HG02798 (cell line): Measurements from ENCODE around the gene TAP1.

ENCODE experiments used
- ATAC-seq: cut with Tn5 transposase; IDR thresholded peaks from one replicate; pipeline ENCODE4 v1.9.1; 2021; ENCODE audit warnings: mild to moderate bottlenecking; ENCODE audit not compliant: unreplicated experiment, poor library complexity

TAP1 gene

GRCh38 chr6:32865724-32866443 lies 12.4 kb upstream of the TAP1 start:
- no peak for ATAC-seq

- no peak for ATAC-seq
Observed at GRCh38 chr6:32862725-32863124, 9.2 kb upstream of the TAP1 start.

- no peak for ATAC-seq
Observed at GRCh38 chr6:32860674-32861073, 7.2 kb upstream of the TAP1 start.

- no peak for ATAC-seq
Observed at GRCh38 chr6:32858194-32858593, 4.7 kb upstream of the TAP1 start.

GRCh38 chr6:32857156-32857891 lies 3.8 kb upstream of the TAP1 start:
- no peak for ATAC-seq

- no peak for ATAC-seq
Observed at GRCh38 chr6:32855467-32856174, 2.1 kb upstream of the TAP1 start.

GRCh38 chr6:32854376-32855178 lies 1.1 kb upstream of the TAP1 start:
- ATAC-seq, result peak; percentile 8

GRCh38 chr6:32852844-32853540 lies 512 bp downstream of the TAP1 start:
- ATAC-seq, result peak; percentile 18

- no peak for ATAC-seq
Observed at GRCh38 chr6:32852018-32852843, 1.3 kb downstream of the TAP1 start.

GRCh38 chr6:32851025-32851424 lies 2.5 kb downstream of the TAP1 start:
- no peak for ATAC-seq

GRCh38 chr6:32849126-32849525 lies 4.4 kb downstream of the TAP1 start:
- ATAC-seq, result no peak

GRCh38 chr6:32847795-32848194 lies 5.7 kb downstream of the TAP1 start:
- ATAC-seq, result no peak

GRCh38 chr6:32847004-32847403 lies 6.5 kb downstream of the TAP1 start:
- ATAC-seq, result no peak

GRCh38 chr6:32845384-32845884 lies 8.1 kb downstream of the TAP1 start:
- no peak for ATAC-seq

GRCh38 chr6:32844839-32845383 lies 8.6 kb downstream of the TAP1 start:
- ATAC-seq, result no peak

GRCh38 chr6:32843979-32844838 lies 9.3 kb downstream of the TAP1 start, which contains the start of gene PSMB8:
Gene PSMB8 (minus strand): TSS chr6:32844047. CDS start chr6:32843996, 51 bp downstream.
- peak; percentile 82 for ATAC-seq

GRCh38 chr6:32843331-32843978 lies 10.0 kb downstream of the TAP1 start:
- ATAC-seq, result no peak
